OCI-LY3 (cell line): ENCODE results near the gene RSPH9.

ENCODE experiments used
- H2AFZ ChIP-seq: fragments of 200-600, 300-600 bp; shearing (Covaris generic); 2 replicates; pipeline ENCODE4 v1.6.0; 2014; ENCODE audit warnings: antibody characterized with exemption, low read depth, low read length
- H3K27ac ChIP-seq: fragments of 200-600, 300-600 bp; sonication (generic); 2 replicates; pipeline ENCODE4 v1.5.1; 2014; ENCODE audit warnings: mild to moderate bottlenecking, low read length, moderate library complexity, mixed read lengths
- H3K27me3 ChIP-seq: fragments of 200-600, 300-600 bp; sonication (generic); 2 replicates; pipeline ENCODE4 v1.6.1; 2014; ENCODE audit warnings: low read depth, low read length, mixed read lengths
- H3K36me3 ChIP-seq: fragments of 200-600, 300-600 bp; sonication (generic); replicated peaks from 2 replicates; pipeline ENCODE3; 2014; ENCODE audit warnings: low read depth, low read length, mixed read lengths
- H3K4me1 ChIP-seq: fragments of 300-600, 200-600 bp; sonication (generic); 2 replicates; pipeline ENCODE4 v1.6.1; 2014; ENCODE audit warnings: low read length, mixed read lengths
- H3K4me2 ChIP-seq: fragments of 200-600, 300-600 bp; sonication (generic); 2 replicates; pipeline ENCODE4 v1.6.1; 2014; ENCODE audit warnings: low read length, mixed read lengths
- H3K4me3 ChIP-seq: fragments of 300-600, 200-600 bp; sonication (generic); 2 replicates; pipeline ENCODE4 v1.5.1; 2014; ENCODE audit warnings: antibody characterized with exemption, mild to moderate bottlenecking, low read length, moderate library complexity
- H3K79me2 ChIP-seq: fragments of 300-600, 200-600 bp; shearing (Covaris generic); 2 replicates; pipeline ENCODE4 v1.6.1; 2014; ENCODE audit warnings: mild to moderate bottlenecking, low read length, mixed read lengths
- H3K9ac ChIP-seq: fragments of 300-600, 200-600 bp; shearing (Covaris generic); 2 replicates; pipeline ENCODE4 v1.6.0; 2014; ENCODE audit warnings: mild to moderate bottlenecking, low read length, moderate library complexity
- H3K9me3 ChIP-seq: fragments of 200-600, 300-600 bp; shearing (Covaris generic); 2 replicates; pipeline ENCODE4 v1.6.1; 2014; ENCODE audit warnings: low read length, mixed read lengths; ENCODE audit not compliant: insufficient read depth
- H4K20me1 ChIP-seq: fragments of 200-600, 300-600 bp; sonication (generic); 2 replicates; pipeline ENCODE4 v1.6.1; 2016; ENCODE audit warnings: low read length, mixed read lengths; ENCODE audit not compliant: insufficient read depth
- EZH2phosphoT487 ChIP-seq: fragments of 200-600 bp; shearing (Covaris generic); IDR thresholded peaks from 2 replicates; pipeline ENCODE4 v1.6.1; 2018; ENCODE audit warnings: antibody characterized with exemption, mixed run types, low read depth
- TF ChIP-seq, protein P1 (sequence below): fragments of 200-600, 300-600 bp; sonication (generic); IDR thresholded peaks from 2 replicates; pipeline ENCODE4 v1.5.1; 2014; ENCODE audit warnings: antibody characterized with exemption, low read length, low read depth

The RSPH9 gene

DNA sequence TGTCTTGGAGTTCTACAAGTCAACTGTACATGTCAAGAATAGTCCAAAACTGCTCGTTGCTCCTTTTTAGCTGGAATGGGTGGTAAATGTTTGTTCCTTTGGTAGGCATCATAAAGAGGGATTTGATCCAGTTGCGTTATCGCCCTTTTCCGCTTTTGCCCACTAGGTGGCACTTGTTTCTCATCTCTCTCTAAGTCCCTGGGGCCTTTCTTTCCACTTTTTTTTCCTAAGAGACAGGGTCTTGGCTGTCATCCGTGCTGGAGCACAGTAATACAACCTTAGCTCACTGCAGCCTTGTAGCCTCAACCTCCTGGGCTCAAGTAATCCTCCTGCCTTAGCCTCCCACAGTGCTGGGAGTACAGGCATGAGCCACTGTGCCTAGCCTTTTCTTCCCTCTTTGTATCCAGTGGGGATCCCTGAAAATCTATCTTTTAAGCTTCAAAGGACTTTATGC, 36.5 kb upstream of the RSPH9 start:
- Histone ChIP-seq H3K4me1 (peaks cover 7% of the 10 kb centered on the region), H3K4me2 (no peak overlapping the region), H3K27me3 (no peaks in the 10 kb centered on the region), H3K36me3 (peaks cover 48% of the 10 kb centered on the region), H3K79me2 (no peaks in the 10 kb centered on the region), H3K4me3 (no peak overlapping the region), H3K9ac (no peak overlapping the region), H3K27ac (no peak overlapping the region), H4K20me1 (no peaks in the 10 kb centered on the region), H2AFZ (no peak overlapping the region), H3K9me3 (no peaks in the 10 kb centered on the region)
- no peak for TF ChIP-seq EZH2phosphoT487
- TF ChIP-seq, protein P1, sequence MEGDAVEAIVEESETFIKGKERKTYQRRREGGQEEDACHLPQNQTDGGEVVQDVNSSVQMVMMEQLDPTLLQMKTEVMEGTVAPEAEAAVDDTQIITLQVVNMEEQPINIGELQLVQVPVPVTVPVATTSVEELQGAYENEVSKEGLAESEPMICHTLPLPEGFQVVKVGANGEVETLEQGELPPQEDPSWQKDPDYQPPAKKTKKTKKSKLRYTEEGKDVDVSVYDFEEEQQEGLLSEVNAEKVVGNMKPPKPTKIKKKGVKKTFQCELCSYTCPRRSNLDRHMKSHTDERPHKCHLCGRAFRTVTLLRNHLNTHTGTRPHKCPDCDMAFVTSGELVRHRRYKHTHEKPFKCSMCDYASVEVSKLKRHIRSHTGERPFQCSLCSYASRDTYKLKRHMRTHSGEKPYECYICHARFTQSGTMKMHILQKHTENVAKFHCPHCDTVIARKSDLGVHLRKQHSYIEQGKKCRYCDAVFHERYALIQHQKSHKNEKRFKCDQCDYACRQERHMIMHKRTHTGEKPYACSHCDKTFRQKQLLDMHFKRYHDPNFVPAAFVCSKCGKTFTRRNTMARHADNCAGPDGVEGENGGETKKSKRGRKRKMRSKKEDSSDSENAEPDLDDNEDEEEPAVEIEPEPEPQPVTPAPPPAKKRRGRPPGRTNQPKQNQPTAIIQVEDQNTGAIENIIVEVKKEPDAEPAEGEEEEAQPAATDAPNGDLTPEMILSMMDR: peak; percentile 92

DNA sequence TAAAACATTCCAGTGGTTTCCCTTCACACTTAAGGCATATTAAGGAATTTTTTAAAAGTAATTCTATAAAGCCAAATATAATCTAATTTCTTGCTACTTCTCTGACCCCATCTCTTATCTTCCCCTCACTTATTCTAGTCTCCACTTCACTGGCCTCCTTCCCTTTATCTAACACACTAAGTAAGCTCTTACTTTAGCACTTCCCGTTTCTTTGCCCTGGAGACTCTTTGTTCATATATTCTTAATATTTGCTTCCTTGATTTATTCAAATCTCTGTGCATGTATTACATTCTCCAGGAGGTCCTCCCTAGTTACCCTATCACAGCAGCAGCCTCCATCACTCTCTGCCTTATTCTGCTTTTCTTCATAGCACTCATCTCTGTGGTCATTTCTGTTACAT, 36.0 kb upstream of the RSPH9 start:
- Histone ChIP-seq H3K4me3 (no peak overlapping the region), H3K9me3 (no peaks in the 10 kb centered on the region), H3K79me2 (no peaks in the 10 kb centered on the region), H3K27ac (no peak overlapping the region), H4K20me1 (no peaks in the 10 kb centered on the region), H3K9ac (no peak overlapping the region), H3K4me2 (no peak overlapping the region), H3K36me3 (peaks cover 48% of the 10 kb centered on the region), H2AFZ (no peak overlapping the region), H3K27me3 (no peaks in the 10 kb centered on the region), H3K4me1 (peaks cover 7% of the 10 kb centered on the region)
- TF ChIP-seq EZH2phosphoT487: no peak
- TF ChIP-seq, protein P1: no peak

DNA sequence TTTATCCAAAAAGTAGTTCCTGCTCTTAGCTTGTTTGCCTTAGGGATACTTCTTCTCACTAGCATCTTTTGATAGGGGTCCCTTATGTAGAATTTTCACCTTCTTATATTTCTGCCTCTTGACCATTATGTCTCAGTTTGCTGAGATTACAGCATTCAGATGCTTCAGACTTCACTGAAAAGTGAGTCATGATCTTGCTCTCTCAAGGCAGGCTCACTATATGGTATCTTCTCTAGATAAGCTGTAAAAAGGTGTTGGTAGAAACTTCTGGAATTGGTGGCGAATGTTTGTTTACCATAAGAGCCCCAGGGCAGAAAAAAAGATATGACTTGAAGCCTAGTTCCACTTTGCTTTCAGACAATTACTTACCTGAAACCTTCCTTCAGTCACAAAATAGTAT, 35.4 kb upstream of the RSPH9 start:
- no peak for TF ChIP-seq EZH2phosphoT487
- TF ChIP-seq, protein P1: no peak
- Histone ChIP-seq H3K4me2 (no peak overlapping the region), H3K4me3 (no peak overlapping the region), H3K79me2 (no peaks in the 10 kb centered on the region), H3K27me3 (no peaks in the 10 kb centered on the region), H3K27ac (no peak overlapping the region), H3K36me3 (peaks cover 49% of the 10 kb centered on the region), H3K9ac (no peak overlapping the region), H3K9me3 (no peaks in the 10 kb centered on the region), H2AFZ (no peak overlapping the region), H4K20me1 (no peaks in the 10 kb centered on the region), H3K4me1 (peaks cover 7% of the 10 kb centered on the region)

DNA sequence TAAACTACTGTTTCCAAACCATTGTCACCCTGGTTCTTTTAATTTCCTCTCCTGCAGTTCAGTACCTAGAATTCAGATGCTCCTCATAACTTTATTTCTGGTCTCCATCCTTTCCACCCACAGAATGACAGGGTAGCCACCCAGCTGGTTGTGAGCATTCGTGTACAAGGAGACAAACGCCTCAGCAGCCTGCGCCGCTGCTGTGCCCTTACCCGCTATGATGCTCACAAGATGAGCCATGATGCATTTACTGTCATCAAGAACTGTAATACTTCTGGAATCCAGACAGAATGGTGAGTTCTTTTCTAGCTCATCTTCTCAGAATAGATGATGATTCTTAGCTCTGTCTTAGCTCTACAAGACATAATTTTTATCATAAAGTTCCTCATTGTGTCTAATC, 34.4 kb upstream of the RSPH9 start:
- H3K36me3 ChIP-seq: peaks cover 47% of the 10 kb centered on the region
- TF ChIP-seq EZH2phosphoT487: no peak
- TF ChIP-seq, protein P1: no peak

More for the DNA sequence above, 34.4 kb upstream of the RSPH9 start:
- no peak overlapping the region for H2AFZ ChIP-seq
- no peak overlapping the region for H3K27ac ChIP-seq
- no peak overlapping the region for H3K9ac ChIP-seq
- H3K79me2 ChIP-seq: no peaks in the 10 kb centered on the region
- H3K4me3 ChIP-seq: no peak overlapping the region
- H4K20me1 ChIP-seq: no peaks in the 10 kb centered on the region
- no peak overlapping the region for H3K4me2 ChIP-seq
- H3K27me3 ChIP-seq: no peaks in the 10 kb centered on the region
- peaks cover 7% of the 10 kb centered on the region for H3K4me1 ChIP-seq
- H3K9me3 ChIP-seq: no peaks in the 10 kb centered on the region
